ENCODE results near the gene GSTM4. TPM values are rescaled to one million over a fixed set of nuclear protein-coding genes. Genes with fewer than 3 reads are reported as not detected.
A peak's percentile ranks its signal among the peaks of the same experiment; 100 is the strongest.

GSTM4 gene
- total and polyA plus RNA-seq, 2 experiments from 2014 or later, result 12.8 to 12.9 TPM

DNA sequence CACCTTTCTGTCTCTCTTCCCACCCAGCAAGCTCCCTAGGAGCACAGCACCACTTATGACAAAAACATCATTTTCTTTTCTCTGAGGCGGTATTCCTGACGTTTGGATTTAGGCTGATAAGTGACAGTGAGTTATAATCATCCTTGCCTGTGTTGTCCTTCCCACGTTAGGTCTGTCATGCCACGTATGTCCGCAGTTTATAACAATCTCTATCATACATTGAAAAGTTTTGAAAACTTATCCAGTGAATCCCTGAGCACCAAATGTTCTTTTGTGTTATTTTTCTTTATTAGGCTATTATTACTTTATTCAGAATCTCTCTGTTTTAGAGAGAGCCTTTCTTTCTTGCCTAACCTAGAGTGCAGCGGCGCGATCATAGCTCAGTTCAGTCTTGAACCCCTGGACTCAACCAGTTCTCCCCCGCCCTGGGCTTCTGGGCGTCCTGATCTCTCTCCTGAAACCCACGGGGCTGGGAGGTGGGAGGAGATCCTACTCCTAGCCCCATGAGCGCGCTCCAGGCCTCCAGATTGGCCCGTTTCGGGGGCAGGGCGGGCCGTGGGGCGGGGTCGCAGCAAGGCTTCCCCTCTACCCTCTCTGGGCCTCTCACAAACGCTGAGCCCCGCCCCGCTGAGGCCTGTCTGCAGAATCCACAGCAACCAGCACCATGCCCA is 11.7 kb downstream of the GSTM4 start, which contains the start of gene GSTM2:
Gene GSTM2 (plus strand): TSS at position 606 of the 671 bp plus-strand sequence. CDS start 59 bp downstream, at position 665.
- Histone ChIP-seq H3K36me3 (ENCODE audit: insufficient read depth) (no peaks in the 10 kb centered on the region), H3K4me2 (peak within 1 kb of the TSS; percentile 72), H3F3A (replicated peaks; ENCODE audit: low read depth) (no peaks in the 10 kb centered on the region), H4K20me1 (replicated peaks; ENCODE audit: insufficient read depth) (no peaks in the 10 kb centered on the region), H3K4me1 (ENCODE audit: insufficient read depth) (peaks cover 8% of the 10 kb centered on the region; the same call in 1 of the 2 replicates), H3K27me3 (ENCODE audit: insufficient read depth) (no peaks in the 10 kb centered on the region), H3K79me2 (replicated peaks; ENCODE audit: insufficient read depth) (no peaks in the 10 kb centered on the region), H3K9me2 (ENCODE audit: insufficient read depth) (no peaks in the 10 kb centered on the region), H3K27ac (ENCODE audit: low read depth) (no peak within 1 kb of the TSS), H3K4me3 (peak within 1 kb of the TSS; percentile 56), H2AFZ (peak within 1 kb of the TSS; percentile 90)
- H3K27me3 Mint-ChIP-seq (ENCODE audit: insufficient read depth, low read depth, poor library complexity), result peaks cover 2% of the 10 kb centered on the region
- DNase-seq (ENCODE audit: low spot score), result peak; percentile 96
- H3K4me3 Mint-ChIP-seq, result peak within 1 kb of the TSS; percentile 76
- H3K27ac Mint-ChIP-seq, result peak within 1 kb of the TSS; percentile 62; the same call in 1 of the 2 replicates
- H3K36me3 Mint-ChIP-seq (ENCODE audit: low read depth), result no peaks in the 10 kb centered on the region
- peak; percentile 51 for TF ChIP-seq POLR2AphosphoS5 (IDR thresholded peaks at IDR 0.05; ENCODE audit: low read depth)
- TF ChIP-seq NANOG (IDR thresholded peaks at IDR 0.05; ENCODE audit: borderline replicate concordance), result no peak
- no peaks in the 10 kb centered on the region for H3K9me3 Mint-ChIP-seq
- peak; percentile 100 for ATAC-seq
- H3K4me1 Mint-ChIP-seq, result peaks cover 9% of the 10 kb centered on the region; the same call in 2 of the 3 replicates

DNA sequence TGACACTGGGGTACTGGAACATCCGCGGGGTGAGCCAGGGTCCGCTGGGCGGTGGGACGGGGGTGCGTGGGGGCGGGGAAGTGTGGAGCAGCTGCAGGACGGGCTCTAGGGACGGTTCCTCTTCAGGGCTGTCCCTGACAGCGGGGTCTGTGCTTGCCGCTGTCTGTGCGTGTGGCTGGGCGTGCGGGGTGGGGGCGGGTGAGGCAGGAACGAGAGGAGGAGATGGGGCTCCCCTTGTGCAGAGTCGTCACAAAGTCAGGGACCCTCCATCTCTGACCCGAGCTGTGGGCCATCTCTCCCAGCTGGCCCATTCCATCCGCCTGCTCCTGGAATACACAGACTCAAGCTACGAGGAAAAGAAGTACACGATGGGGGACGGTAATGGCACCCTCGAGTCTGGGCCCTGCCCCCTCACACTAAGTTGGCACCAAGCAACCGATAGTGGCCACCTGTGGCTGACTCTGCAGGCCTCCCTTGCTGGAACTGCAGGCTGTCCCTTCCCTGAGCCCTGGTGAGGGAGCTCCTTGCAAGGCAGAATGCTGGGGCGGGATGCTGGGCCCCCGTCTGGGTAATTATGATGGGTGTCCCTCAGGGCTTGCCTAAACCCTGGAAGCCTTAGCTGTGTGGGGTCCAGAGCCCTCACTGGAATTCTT is 12.3 kb downstream of the GSTM4 start:
- no peaks in the 10 kb centered on the region for H3K9me2 ChIP-seq (ENCODE audit: insufficient read depth)
- H4K20me1 ChIP-seq (replicated peaks; ENCODE audit: insufficient read depth), result no peaks in the 10 kb centered on the region
- no peak overlapping the region for H3K27ac ChIP-seq (ENCODE audit: low read depth)
- H2AFZ ChIP-seq, result peak overlapping the region; percentile 90
- H3K36me3 ChIP-seq (ENCODE audit: insufficient read depth), result no peaks in the 10 kb centered on the region
- no peaks in the 10 kb centered on the region for H3K36me3 Mint-ChIP-seq (ENCODE audit: low read depth)
- H3K27ac Mint-ChIP-seq, result no peak overlapping the region
- H3K4me3 ChIP-seq, result peak overlapping the region; percentile 56
- ATAC-seq, result peak; percentile 74
- no peak for TF ChIP-seq ZNF114 (CRISPR knock-in tag; IDR thresholded peaks at IDR 0.05)
- peak overlapping the region; percentile 76 for H3K4me3 Mint-ChIP-seq
- DNase-seq (ENCODE audit: low spot score), result no peak
- H3K27me3 Mint-ChIP-seq (ENCODE audit: insufficient read depth, low read depth, poor library complexity), result peaks cover 2% of the 10 kb centered on the region
- H3K9me3 Mint-ChIP-seq, result no peaks in the 10 kb centered on the region
- no peaks in the 10 kb centered on the region for H3K79me2 ChIP-seq (replicated peaks; ENCODE audit: insufficient read depth)
- no peaks in the 10 kb centered on the region for H3K27me3 ChIP-seq (ENCODE audit: insufficient read depth)
- peak overlapping the region; percentile 72 for H3K4me2 ChIP-seq
- peaks cover 9% of the 10 kb centered on the region; the same call in 2 of the 3 replicates for H3K4me1 Mint-ChIP-seq
- peaks cover 8% of the 10 kb centered on the region; the same call in 1 of the 2 replicates for H3K4me1 ChIP-seq (ENCODE audit: insufficient read depth)
- no peaks in the 10 kb centered on the region for H3F3A ChIP-seq (replicated peaks; ENCODE audit: low read depth)

GRCh38 chr1:109669246-109669948 is 13.5 kb downstream of the GSTM4 start:
- H3K27ac Mint-ChIP-seq, result no peak overlapping the region; the same call in 1 of the 2 replicates
- H3K36me3 Mint-ChIP-seq (ENCODE audit: low read depth), result no peaks in the 10 kb centered on the region
- no peak overlapping the region; the same call in 2 of the 3 replicates for H3K4me3 Mint-ChIP-seq
- Histone ChIP-seq H4K20me1 (replicated peaks; ENCODE audit: insufficient read depth) (no peaks in the 10 kb centered on the region), H3F3A (replicated peaks; ENCODE audit: low read depth) (no peaks in the 10 kb centered on the region), H3K4me2 (no peak overlapping the region), H3K27me3 (ENCODE audit: insufficient read depth) (no peaks in the 10 kb centered on the region), H3K36me3 (ENCODE audit: insufficient read depth) (no peaks in the 10 kb centered on the region), H2AFZ (no peak overlapping the region), H3K4me3 (no peak overlapping the region), H3K79me2 (replicated peaks; ENCODE audit: insufficient read depth) (no peaks in the 10 kb centered on the region), H3K4me1 (ENCODE audit: insufficient read depth) (peaks cover 8% of the 10 kb centered on the region; the same call in 1 of the 2 replicates), H3K9me2 (ENCODE audit: insufficient read depth) (no peaks in the 10 kb centered on the region), H3K27ac (ENCODE audit: low read depth) (no peak overlapping the region)
- ATAC-seq (no peak), DNase-seq (ENCODE audit: low spot score) (no peak)
- TF ChIP-seq, protein P1, sequence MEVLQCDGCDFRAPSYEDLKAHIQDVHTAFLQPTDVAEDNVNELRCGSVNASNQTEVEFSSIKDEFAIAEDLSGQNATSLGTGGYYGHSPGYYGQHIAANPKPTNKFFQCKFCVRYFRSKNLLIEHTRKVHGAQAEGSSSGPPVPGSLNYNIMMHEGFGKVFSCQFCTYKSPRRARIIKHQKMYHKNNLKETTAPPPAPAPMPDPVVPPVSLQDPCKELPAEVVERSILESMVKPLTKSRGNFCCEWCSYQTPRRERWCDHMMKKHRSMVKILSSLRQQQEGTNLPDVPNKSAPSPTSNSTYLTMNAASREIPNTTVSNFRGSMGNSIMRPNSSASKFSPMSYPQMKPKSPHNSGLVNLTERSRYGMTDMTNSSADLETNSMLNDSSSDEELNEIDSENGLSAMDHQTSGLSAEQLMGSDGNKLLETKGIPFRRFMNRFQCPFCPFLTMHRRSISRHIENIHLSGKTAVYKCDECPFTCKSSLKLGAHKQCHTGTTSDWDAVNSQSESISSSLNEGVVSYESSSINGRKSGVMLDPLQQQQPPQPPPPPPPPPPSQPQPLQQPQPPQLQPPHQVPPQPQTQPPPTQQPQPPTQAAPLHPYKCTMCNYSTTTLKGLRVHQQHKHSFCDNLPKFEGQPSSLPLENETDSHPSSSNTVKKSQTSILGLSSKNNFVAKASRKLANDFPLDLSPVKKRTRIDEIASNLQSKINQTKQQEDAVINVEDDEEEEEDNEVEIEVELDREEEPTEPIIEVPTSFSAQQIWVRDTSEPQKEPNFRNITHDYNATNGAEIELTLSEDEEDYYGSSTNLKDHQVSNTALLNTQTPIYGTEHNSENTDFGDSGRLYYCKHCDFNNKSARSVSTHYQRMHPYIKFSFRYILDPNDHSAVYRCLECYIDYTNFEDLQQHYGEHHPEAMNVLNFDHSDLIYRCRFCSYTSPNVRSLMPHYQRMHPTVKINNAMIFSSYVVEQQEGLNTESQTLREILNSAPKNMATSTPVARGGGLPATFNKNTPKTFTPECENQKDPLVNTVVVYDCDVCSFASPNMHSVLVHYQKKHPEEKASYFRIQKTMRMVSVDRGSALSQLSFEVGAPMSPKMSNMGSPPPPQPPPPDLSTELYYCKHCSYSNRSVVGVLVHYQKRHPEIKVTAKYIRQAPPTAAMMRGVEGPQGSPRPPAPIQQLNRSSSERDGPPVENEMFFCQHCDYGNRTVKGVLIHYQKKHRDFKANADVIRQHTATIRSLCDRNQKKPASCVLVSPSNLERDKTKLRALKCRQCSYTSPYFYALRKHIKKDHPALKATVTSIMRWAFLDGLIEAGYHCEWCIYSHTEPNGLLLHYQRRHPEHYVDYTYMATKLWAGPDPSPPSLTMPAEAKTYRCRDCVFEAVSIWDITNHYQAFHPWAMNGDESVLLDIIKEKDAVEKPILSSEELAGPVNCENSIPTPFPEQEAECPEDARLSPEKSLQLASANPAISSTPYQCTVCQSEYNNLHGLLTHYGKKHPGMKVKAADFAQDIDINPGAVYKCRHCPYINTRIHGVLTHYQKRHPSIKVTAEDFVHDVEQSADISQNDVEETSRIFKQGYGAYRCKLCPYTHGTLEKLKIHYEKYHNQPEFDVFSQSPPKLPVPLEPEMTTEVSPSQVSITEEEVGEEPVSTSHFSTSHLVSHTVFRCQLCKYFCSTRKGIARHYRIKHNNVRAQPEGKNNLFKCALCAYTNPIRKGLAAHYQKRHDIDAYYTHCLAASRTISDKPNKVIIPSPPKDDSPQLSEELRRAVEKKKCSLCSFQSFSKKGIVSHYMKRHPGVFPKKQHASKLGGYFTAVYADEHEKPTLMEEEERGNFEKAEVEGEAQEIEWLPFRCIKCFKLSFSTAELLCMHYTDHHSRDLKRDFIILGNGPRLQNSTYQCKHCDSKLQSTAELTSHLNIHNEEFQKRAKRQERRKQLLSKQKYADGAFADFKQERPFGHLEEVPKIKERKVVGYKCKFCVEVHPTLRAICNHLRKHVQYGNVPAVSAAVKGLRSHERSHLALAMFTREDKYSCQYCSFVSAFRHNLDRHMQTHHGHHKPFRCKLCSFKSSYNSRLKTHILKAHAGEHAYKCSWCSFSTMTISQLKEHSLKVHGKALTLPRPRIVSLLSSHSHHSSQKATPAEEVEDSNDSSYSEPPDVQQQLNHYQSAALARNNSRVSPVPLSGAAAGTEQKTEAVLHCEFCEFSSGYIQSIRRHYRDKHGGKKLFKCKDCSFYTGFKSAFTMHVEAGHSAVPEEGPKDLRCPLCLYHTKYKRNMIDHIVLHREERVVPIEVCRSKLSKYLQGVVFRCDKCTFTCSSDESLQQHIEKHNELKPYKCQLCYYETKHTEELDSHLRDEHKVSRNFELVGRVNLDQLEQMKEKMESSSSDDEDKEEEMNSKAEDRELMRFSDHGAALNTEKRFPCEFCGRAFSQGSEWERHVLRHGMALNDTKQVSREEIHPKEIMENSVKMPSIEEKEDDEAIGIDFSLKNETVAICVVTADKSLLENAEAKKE (CRISPR knock-in tag; IDR thresholded peaks at IDR 0.05), result no peak
- TF ChIP-seq, protein P2, sequence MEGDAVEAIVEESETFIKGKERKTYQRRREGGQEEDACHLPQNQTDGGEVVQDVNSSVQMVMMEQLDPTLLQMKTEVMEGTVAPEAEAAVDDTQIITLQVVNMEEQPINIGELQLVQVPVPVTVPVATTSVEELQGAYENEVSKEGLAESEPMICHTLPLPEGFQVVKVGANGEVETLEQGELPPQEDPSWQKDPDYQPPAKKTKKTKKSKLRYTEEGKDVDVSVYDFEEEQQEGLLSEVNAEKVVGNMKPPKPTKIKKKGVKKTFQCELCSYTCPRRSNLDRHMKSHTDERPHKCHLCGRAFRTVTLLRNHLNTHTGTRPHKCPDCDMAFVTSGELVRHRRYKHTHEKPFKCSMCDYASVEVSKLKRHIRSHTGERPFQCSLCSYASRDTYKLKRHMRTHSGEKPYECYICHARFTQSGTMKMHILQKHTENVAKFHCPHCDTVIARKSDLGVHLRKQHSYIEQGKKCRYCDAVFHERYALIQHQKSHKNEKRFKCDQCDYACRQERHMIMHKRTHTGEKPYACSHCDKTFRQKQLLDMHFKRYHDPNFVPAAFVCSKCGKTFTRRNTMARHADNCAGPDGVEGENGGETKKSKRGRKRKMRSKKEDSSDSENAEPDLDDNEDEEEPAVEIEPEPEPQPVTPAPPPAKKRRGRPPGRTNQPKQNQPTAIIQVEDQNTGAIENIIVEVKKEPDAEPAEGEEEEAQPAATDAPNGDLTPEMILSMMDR (conservative IDR thresholded peaks at IDR 0.05; ENCODE audit: low read depth in 2 of 2), result peak in 1 of 2 experiments; percentile 13; a peak in 1 of 4 replicates
- H3K4me1 Mint-ChIP-seq, result peaks cover 9% of the 10 kb centered on the region; the same call in 2 of the 3 replicates
- H3K9me3 Mint-ChIP-seq, result no peaks in the 10 kb centered on the region
- peaks cover 2% of the 10 kb centered on the region for H3K27me3 Mint-ChIP-seq (ENCODE audit: insufficient read depth, low read depth, poor library complexity)
